DND-41 (cell line): Measurements from ENCODE around the gene DPF3.

Experiments
- ATAC-seq: fragments of 200-7000 bp; cut with Tn5 transposase; 3 replicates; pipeline ENCODE4 v1.9.1; 2021; ENCODE audit warnings: low read depth; ENCODE audit not compliant: insufficient read depth
- DNase-seq: peaks from one replicate; pipeline ENCODE4 v3.0.0-alpha.2; 2020
- H2AFZ ChIP-seq: 2 replicates; pipeline ENCODE4 v1.6.0; 2012; ENCODE audit warnings: low read depth, low read length
- H3K27ac ChIP-seq: 2 replicates; pipeline ENCODE4 v1.5.1; 2012; ENCODE audit warnings: low read length, inconsistent platforms
- H3K27me3 ChIP-seq: fragments of 200-600 bp; sonication (generic); 2 replicates; pipeline ENCODE4 v1.6.0; 2012; ENCODE audit warnings: low read length, mild to moderate bottlenecking, inconsistent platforms; ENCODE audit not compliant: insufficient read depth, poor library complexity
- H3K36me3 ChIP-seq: 2 replicates; pipeline ENCODE4 v1.5.1; 2012; ENCODE audit warnings: low read length, inconsistent platforms; ENCODE audit not compliant: insufficient read depth
- H3K4me1 ChIP-seq: 2 replicates; pipeline ENCODE4 v1.5.1; 2012; ENCODE audit warnings: mild to moderate bottlenecking, low read length; ENCODE audit not compliant: insufficient read depth
- H3K4me2 ChIP-seq: 2 replicates; pipeline ENCODE4 v1.6.0; 2012; ENCODE audit warnings: mild to moderate bottlenecking, moderate library complexity, low read length, inconsistent platforms; ENCODE audit not compliant: insufficient read depth
- H3K4me3 ChIP-seq, 2 experiments: fragments of 200-600 bp in 1 of 2; shearing (Covaris generic) in 1 of 2; 2 replicates each; pipeline ENCODE4 v1.5.1; 2012 to 2016; ENCODE audit warnings: inconsistent platforms in 2 of 2, low read length in 2 of 2, mild to moderate bottlenecking in 2 of 2, low read depth in 1 of 2, moderate library complexity in 1 of 2
- H3K79me2 ChIP-seq: 2 replicates; pipeline ENCODE4 v1.6.0; 2012; ENCODE audit warnings: low read length, inconsistent platforms; ENCODE audit not compliant: insufficient read depth
- H3K9ac ChIP-seq: 2 replicates; pipeline ENCODE4 v1.6.0; 2012; ENCODE audit warnings: low read depth, mild to moderate bottlenecking, inconsistent platforms, low read length, moderate library complexity
- H3K9me3 ChIP-seq: 2 replicates; pipeline ENCODE4 v1.5.1; 2012; ENCODE audit warnings: low read length, moderate library complexity, mild to moderate bottlenecking, inconsistent platforms; ENCODE audit not compliant: insufficient read depth, severe bottlenecking
- H4K20me1 ChIP-seq: 2 replicates; pipeline ENCODE4 v1.6.0; 2012; ENCODE audit warnings: low read length; ENCODE audit not compliant: insufficient read depth
- CTCF ChIP-seq: IDR thresholded peaks from 2 replicates; pipeline ENCODE4 v1.5.1; 2012; ENCODE audit warnings: borderline replicate concordance, low read length, moderate library complexity, mild to moderate bottlenecking; ENCODE audit not compliant: poor library complexity, severe bottlenecking; ENCODE audit errors: extremely low read depth
- EZH2 ChIP-seq: IDR thresholded peaks from 3 replicates; pipeline ENCODE4 v1.6.1; 2012; ENCODE audit warnings: borderline replicate concordance, low read depth, mild to moderate bottlenecking, moderate library complexity, low read length, inconsistent platforms; ENCODE audit not compliant: severe bottlenecking

Gene DPF3

GRCh38 chr14:72699443-72699842 lies 194.5 kb downstream of the DPF3 start:
- no peaks in the 10 kb centered on the region for H3K9me3 ChIP-seq
- TF ChIP-seq CTCF (no peak), EZH2 (no peak)
- no peak overlapping the region for H3K4me2 ChIP-seq
- H3K79me2 ChIP-seq: no peaks in the 10 kb centered on the region
- H3K4me1 ChIP-seq: no peaks in the 10 kb centered on the region
- H3K27me3 ChIP-seq: no peaks in the 10 kb centered on the region
- H2AFZ ChIP-seq: no peak overlapping the region
- no peak for DNase-seq
- no peaks in the 10 kb centered on the region for H3K36me3 ChIP-seq
- no peak overlapping the region for H3K27ac ChIP-seq
- no peak overlapping the region for H3K4me3 ChIP-seq
- no peaks in the 10 kb centered on the region for H4K20me1 ChIP-seq
- no peak for ATAC-seq
- H3K9ac ChIP-seq: no peak overlapping the region

GRCh38 chr14:72692696-72693095 lies 201.2 kb downstream of the DPF3 start:
- TF ChIP-seq EZH2: no peak
- TF ChIP-seq CTCF: no peak
- Histone ChIP-seq H3K27ac (no peak overlapping the region), H2AFZ (no peak overlapping the region), H3K4me1 (no peaks in the 10 kb centered on the region), H3K36me3 (no peaks in the 10 kb centered on the region), H3K9ac (no peak overlapping the region), H4K20me1 (no peaks in the 10 kb centered on the region), H3K9me3 (no peaks in the 10 kb centered on the region), H3K4me2 (no peak overlapping the region), H3K27me3 (no peaks in the 10 kb centered on the region), H3K79me2 (no peaks in the 10 kb centered on the region), H3K4me3 (no peak overlapping the region)
- ATAC-seq: peak; percentile 60; the same call in 2 of the 3 replicates
- no peak for DNase-seq

GRCh38 chr14:72690324-72690723 lies 203.6 kb downstream of the DPF3 start:
- no peaks in the 10 kb centered on the region for H3K36me3 ChIP-seq
- no peaks in the 10 kb centered on the region for H4K20me1 ChIP-seq
- DNase-seq: no peak
- H3K4me2 ChIP-seq: no peak overlapping the region
- H3K4me3 ChIP-seq: no peak overlapping the region
- no peak for TF ChIP-seq EZH2
- TF ChIP-seq CTCF: no peak
- no peaks in the 10 kb centered on the region for H3K4me1 ChIP-seq
- H3K9ac ChIP-seq: no peak overlapping the region
- H3K79me2 ChIP-seq: no peaks in the 10 kb centered on the region
- no peak for ATAC-seq
- no peaks in the 10 kb centered on the region for H3K27me3 ChIP-seq
- H3K27ac ChIP-seq: no peak overlapping the region
- no peaks in the 10 kb centered on the region for H3K9me3 ChIP-seq
- H2AFZ ChIP-seq: no peak overlapping the region
